Measurements from ENCODE around the gene CARMIL1.
"Not testable (repeated sequence)": the region's sequence is repeated elsewhere in the genome, so short reads cannot be mapped to it uniquely, and the experiment has no call there.

The CARMIL1 gene

DNA sequence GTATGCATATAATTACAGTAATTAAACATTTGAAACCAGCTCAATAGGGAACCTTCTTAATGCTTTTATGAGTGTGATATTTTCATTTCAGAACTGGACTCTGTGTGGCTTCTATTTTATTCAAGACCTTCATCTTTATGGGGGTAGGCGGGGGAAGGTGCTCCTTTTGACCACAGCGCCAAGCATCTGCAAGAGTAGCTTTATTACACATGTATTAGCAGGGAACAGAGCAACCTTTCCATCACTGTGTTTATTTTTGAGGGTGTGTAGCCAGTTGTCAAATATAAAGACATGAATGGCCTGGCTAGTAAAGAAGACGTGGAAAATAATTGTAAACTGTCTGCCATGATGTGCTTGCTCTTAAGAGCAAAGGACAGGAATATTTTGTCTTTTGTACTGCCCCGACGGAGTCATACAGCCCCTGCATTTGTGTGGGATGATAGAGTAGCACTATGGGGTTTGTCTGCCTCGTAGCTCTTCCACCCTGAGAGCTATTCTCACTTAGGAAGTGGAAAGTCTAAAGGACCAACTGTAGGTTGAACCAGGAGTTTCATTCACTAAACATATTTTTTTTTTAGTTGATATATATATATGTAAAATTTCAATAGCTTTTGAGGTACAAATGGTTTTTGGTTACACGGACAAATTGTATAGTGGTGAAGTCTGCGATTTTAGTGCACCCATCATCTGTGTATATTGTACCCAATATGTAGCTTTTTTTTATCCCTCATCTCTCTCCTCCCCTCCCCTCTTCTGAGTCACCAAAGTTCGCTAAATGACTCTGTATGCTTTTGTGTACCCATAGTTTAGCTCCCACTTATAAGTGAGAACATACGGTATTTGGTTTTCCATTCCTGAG lies 91.2 kb downstream of the CARMIL1 start:
- no peak for DNase-seq (ENCODE audit: low read depth)

DNA sequence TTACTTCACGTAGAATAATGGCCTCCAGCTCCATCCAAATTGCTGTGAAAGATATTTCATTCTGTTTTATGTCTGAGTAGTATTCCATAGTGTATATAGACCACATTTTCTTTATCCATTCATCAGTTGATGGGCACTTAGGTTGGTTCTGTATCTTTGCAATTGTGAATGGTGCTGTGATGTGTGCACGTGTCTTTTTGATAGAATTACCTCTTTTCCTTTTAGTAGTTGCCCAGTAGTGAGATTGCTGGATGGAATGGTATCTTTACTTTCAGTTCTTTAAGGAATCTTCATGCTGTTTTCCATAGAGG lies 91.8 kb downstream of the CARMIL1 start:
- no peak for DNase-seq (ENCODE audit: low read depth)

DNA sequence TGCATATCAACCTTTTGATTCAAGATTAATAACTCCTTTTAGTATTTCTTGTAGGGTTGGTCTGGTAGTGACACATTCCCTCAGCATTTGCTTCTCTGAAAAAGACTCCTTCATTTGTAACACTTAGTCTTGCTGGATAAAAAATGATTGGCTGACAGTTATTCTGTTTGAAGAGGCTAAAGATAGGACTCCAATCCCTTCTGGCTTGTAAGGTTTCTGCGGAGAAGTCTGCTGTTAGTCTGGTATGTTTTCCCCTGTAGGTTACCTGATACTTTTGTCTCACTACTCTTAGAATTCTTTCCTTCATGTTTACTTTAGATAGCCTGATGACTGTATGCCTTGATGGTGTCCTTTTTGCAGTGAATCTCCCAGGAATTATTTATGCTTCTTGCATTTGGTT lies 96.0 kb downstream of the CARMIL1 start:
- no peak for DNase-seq (ENCODE audit: low read depth)

DNA sequence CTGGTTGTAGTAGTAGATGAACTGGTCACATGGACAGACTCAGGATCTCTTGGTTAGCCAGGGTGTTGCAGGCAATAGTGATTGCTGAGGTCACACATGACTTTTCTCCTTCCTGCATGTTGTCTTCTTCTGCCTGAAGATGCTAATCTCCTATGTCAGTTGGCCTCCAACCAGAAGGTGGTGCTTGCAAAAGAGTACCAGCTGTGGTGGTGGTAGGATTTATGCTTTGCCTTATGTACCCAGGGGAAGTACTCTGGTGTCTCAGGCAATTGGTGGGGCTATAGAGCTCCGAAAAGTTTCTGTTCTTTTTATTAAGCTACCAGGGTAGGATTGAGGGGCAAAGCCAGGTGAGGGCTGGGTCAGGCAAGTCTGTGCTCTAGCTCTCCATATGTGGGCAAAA lies 98.5 kb downstream of the CARMIL1 start:
- no peak for DNase-seq (ENCODE audit: low read depth)

DNA sequence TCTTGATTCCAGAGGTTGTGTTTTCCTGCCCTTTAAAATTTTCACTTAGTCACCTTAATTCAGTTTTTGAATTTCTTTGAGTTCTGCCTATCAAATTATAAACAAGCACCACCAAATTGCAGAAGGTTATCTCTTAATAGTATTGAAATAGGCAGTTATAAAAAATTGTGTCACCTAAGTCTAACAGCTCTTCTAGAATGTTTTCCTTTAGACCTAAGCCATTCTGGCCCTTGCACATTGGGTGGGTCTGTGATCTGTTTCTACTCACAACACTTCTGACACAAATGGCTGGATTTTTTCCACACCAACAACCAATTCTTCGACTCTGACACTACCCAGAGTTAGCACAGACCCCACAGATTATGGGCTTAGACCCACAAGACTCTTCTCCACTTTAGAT lies 101.9 kb downstream of the CARMIL1 start:
- no peak for DNase-seq (ENCODE audit: low read depth)

DNA sequence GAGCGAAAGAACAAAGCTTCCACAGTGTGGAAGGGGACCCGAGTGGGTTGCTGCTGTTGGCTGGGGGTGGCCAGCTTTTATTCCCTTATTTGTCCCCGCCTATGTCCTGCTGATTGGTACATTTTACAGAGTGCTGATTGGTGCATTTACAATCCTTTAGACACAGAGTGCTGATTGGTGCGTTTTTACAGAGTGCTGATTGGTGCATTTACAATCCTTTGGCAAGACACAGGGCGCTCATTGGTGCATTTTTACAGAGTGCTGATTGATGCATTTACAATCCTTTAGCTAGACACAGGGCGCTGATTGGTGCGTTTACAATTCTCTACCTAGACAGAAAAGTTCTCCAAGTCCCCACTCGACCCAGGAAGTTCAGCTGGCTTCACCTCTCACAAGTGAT lies 103.3 kb downstream of the CARMIL1 start:
- not testable (repeated sequence) for DNase-seq (ENCODE audit: low read depth)

DNA sequence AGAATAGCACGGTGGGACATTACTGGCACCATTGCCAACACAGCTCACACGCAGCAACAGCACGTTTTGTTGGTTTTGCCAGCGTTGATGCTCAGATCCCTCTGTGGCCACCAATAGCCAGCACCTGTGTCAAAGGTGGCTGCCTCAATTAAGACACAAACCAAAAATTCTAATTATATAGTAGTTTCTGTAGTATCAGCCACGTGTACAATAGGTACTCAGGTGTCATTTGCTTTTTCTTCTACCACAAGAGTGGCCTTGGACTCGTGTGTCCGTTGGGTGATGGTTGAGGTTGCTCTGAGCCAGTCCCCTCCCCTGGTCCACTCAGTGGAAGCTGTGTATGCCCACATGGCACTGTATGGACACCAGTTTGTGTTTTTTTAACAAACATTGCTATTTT lies 105.1 kb downstream of the CARMIL1 start:
- DNase-seq (ENCODE audit: low read depth), result no peak

DNA sequence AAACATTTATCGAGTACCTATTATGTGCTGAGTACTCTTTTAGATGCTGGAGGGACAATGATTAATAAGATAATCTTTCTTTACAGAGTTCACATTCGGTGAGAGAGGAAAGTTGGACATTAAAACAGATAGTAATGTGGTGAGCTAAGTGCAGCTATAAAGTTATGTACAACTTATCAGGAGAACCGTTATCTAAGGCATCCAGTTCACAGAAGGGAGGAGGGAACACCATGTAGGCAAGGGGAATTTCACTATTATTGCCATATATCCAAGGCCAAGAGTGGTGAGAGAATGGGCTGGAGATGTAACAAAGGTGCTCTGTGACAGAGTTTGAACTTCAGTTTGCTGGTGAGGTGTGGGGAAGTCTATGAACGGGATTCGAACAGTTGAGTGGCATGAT lies 105.8 kb downstream of the CARMIL1 start:
- DNase-seq (ENCODE audit: low read depth), result no peak

DNA sequence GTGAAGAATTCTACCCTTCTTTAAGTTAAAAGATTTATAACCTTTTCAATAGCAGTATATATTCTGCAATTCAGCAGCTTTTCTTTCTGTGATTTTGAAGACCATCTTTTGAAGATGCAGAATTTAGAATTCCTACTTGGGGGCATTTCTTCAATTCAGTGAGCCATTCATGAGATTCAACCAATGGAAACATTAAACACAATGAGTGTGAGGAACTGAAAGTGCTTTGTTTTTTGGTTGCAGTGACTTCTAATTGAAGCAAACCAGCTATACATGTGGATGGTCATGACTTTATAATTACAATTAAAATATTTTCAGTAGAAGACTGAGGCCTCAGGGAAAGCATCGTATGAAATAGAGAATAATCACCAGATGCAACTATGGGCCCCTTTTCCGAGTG lies 108.3 kb downstream of the CARMIL1 start:
- no peak for DNase-seq (ENCODE audit: low read depth)

DNA sequence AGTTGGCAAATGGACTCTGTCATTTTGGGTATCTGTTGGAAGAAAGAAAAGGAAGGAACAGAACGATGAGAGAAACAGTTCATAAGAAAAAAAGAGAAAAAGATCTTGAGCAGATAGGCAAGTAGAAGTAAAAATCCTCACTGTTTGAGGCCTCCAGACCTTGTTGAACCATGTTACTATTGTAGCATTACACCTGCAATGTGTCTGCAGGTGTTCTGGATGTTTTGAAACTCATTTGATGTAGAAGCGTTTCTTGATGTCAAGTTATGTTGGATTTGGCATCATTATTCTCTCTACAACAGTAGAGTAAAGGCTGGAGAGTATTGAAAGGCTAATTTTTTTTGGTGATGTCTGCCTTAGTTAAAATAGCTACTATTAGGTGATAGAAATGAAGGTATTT lies 108.7 kb downstream of the CARMIL1 start:
- no peak for DNase-seq (ENCODE audit: low read depth)

DNA sequence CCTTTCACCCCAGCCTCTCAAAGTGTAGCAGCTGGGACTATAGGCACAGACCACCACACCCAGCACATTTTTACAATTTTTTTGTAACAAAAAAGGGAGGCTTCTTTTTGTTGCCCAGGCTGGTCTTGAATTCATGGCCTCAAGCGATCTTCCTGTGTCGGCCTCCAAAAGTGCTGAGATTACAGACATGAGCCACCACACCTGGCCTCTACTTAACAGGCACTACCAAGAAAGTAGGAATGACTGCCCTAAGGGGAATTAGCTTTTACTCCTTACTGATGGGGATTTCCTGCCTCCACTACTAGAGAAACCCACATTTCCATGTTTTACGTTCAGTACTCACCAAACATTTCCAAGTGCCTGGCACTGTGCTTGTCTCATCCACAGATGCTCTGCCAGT lies 109.6 kb downstream of the CARMIL1 start:
- no peak for DNase-seq (ENCODE audit: low read depth)

DNA sequence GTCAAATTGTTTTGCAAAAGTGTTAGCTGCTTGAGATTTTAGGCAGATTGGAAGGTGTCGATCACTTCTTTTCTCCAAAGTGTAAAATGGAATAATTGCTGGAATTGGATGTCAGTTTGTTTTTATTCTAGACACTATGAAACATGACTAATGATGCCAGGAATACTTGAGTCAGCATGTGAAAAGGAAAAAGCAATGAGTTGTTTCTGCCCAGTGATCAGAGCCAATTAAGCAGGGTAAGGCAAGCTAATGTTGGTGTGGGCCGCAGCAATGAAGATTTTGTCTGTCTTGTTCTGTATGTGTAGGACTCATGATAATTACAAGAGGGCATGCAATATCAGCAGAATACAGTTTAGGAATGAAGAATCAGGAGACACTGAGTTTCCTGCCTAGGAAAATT lies 110.3 kb downstream of the CARMIL1 start:
- no peak for DNase-seq (ENCODE audit: low read depth)

DNA sequence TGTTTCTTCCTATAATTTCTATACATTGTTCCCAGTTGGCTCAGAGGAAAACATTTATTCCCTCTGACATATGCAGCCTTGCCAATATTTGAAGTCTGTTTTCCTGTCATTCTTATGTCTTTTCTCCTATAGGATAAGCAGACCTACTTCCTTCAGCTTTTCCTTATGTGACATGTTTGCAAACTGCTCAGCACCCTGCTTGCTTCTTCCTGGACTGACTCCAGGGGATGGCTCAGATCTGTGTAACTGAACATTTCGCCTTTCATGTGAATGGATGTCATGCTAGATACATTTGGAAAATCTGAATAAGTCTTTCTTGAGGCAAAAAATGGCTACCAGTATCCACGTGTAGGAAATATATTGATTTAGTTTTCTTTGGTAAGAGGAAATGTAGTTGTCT lies 113.2 kb downstream of the CARMIL1 start:
- no peak for DNase-seq (ENCODE audit: low read depth)

DNA sequence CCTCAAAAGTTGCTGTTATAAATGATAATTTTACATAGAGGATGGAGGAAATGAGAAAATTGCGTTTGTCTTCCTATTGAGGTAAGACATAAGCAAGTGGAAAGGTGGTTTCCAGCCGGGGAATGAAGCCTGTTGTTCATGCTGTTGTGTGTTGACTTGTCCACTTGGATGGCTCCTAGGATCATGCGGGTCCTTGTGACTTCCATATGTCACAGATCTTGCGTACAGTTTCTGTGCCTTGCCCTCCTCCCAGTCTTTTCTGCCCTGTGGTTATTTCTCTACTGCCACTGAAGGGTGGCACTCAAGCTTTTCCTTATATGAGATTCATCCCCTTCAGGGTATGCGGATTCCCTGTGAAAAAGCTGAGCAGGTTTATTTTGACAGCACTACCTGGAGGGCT lies 116.6 kb downstream of the CARMIL1 start:
- DNase-seq (ENCODE audit: low read depth), result no peak

DNA sequence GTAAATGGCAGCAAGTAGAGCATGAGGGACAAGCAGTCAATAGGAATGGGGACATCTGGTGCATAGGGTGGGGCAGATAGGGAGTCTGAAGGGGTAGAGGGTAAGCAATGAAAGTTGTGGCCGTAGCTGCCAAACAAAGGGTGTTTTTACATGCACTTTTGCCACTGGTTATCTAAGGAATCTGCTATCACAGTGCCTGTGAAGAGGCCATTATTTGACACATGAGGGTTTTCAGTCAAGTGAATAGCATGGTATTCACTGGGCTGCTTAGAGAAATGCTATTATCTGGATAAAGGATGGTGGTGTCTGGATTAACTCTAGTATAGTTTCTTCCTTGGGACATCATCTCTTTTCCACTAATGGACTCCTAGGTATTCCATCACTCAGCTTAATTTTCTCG lies 118.2 kb downstream of the CARMIL1 start:
- no peak for DNase-seq (ENCODE audit: low read depth)

DNA sequence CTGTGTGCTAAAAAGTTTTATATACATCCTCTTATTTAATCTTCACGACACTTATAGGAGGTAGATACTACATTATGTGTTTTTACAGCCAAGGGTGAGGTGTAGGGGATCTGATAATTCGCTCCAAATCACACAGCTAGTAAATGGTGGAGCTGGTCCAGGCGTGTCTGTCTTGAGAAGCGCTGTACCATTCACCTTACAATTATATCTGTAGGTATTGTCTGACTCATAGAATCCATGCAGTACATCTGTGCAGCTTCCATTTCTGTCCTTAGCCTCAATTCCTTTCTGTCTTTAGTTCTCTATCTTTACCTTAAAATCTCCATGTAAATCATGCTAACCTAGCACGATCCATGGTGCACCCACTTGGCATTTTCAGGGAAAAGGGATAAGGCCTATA lies 120.7 kb downstream of the CARMIL1 start:
- no peak for DNase-seq (ENCODE audit: low read depth)

DNA sequence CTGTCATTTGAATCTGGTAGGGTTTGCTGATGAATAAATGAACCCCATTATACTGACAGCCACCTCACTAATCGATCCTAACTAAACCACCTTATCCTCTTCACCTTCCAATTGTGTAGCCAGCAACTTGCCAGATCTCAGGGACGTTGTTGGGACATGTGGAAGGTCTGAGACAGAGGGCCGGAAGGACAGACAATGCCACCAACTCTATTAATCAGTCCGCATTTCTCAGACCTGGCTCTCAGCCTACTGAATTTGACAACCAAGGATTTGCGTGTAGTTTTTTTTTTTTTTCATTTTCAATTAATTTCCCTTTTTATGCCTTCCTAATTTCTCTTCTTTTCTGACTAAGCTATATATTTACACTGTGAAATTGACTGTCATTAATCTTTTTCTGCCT lies 122.5 kb downstream of the CARMIL1 start:
- DNase-seq (ENCODE audit: low read depth), result no peak

DNA sequence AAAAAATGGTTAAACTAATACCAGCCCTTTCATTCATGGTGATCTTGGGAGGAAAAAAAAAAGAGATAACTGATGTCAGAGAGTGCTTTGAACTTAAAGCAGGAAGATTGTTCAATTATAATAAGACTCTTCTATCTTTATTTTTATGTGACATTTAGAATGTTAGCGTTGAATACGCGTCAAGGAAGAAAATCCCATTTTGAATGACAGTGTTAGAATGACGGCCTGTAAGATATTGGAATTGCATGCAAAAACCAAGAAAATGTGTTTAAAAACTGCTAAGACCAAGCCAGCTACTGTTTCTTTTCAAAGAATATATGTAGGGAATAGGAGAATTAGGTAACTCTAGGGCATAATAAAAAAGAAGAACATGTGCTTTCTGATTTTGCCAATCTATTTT lies 123.0 kb downstream of the CARMIL1 start:
- DNase-seq (ENCODE audit: low read depth), result no peak

DNA sequence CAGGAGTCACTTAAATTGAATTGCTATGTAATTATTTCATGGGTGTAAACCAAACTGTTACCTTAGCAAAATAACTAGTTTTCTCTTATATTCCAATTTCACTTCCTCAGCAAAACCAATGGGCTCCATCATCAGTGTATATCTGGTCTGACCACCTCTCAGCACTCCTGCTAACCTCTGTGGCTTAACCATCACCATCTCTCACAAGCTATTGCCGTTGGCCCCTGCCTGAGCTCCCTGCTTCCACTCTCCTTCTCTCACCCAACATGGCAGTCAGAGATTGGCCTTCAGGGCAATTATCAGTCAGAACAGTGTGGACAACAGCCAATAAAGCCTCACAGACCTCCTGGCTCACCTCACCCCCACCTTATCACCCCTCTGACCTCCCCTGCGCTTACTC lies 124.0 kb downstream of the CARMIL1 start:
- DNase-seq (ENCODE audit: low read depth), result no peak

DNA sequence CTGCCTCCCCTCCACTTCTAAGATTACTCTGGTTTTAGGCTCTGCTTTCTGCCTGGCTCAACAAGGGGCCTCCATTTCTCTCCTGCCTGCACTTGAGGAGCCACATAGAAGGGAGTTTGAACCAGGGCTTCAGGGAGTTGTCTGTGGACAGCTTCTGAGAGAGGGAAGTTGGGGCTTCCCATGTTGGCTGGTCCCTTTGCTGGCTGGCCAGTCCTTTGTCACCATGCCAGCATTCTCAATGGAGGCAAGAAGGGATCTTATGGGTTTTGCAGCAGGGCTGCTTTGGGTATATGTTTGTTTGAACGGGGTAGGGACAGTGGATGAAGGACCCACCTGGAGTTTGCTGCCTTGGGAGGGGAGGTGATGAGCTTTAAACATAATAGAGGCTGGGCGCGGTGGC lies 124.9 kb downstream of the CARMIL1 start:
- no peak for DNase-seq (ENCODE audit: low read depth)

DNA sequence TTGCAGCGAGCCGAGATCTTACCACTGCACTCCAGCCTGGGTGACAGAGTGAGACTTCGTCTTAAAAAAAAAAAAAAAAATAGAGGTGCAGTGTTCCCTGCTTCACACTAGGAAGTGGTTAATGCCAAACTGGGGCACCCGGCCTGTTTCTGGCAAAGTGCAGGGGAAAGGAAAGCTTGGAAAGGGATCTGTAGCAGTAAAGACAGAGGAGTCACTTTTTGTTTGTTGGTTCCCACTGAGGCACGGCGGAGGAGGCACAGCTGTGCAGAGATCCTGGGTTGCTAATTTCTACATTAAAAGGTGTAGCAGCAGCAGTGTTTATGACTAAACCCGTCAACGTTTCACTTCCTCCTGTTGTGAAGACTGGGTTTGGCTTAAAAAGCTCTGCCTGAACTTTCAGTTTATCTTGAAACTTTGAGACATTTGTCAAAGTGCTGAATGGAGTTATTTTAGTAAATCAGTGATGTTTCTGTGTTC lies 125.6 kb downstream of the CARMIL1 start:
- DNase-seq (ENCODE audit: low read depth), result peak; percentile 8

DNA sequence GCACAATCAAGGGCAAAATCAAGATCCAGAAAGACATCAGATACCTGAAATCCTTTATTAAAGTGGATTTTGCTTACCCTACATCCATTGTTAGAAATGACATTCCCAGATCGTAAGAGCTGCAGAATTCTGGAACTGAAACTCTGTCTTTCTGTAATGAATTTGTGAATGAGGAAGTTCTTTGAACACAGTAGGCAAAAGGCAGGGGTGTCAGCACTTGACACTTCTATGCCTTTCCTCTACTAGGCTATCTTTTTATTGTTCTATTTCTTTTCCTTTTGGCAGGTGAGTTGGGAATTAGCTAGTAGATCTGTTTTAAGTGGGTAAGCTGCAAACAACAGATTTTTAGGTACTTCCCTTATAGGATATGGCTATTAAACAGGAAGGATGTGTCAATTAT lies 126.3 kb downstream of the CARMIL1 start:
- DNase-seq (ENCODE audit: low read depth), result no peak

DNA sequence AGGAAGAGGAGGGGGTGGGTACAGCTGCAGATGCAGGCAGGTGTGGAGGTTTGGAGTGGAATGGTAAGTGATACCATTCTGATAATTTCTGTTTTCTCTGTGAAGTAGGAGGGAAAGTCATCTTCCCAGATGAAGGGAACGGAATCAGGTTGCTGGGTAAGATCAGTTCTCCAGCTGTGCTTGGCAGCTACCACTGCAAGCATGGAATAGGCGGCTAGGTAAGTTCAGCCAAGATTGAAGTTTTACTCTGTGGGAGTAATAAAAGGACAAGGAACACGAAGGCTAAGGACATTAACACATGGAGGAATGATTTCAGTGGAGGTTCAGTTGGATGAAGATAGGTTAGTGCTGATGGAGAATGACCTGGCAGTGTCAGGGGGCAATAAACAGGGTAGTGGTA lies 128.3 kb downstream of the CARMIL1 start:
- no peak for DNase-seq (ENCODE audit: low read depth)

DNA sequence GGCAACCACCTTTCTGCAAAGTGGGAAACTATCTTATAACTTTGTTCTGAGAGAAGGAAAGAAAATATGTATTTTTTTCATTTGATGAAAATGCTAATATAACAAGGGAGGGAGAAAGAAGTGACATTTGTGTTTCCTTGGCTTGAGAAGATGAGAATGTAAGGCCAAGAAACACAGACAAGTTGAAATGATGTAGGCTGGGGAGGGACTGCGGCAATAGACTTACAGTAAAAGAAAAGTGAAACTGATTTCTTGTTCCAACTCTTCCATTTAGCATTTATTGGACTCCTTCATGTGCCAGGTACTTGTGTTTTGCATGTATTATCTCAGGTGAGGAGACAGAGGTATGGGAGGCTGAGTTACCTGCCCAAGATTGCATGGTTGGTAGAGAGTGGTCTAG lies 130.9 kb downstream of the CARMIL1 start:
- DNase-seq (ENCODE audit: low read depth), result no peak

All from stimulated activated CD8-positive, alpha-beta memory T cell treated with anti-CD3 and anti-CD28 coated beads, Interleukin-7, amount 100 ng/mL, for 24 hours (primary cell).